ENCODE measurements around the gene GDPD4.

DNA sequence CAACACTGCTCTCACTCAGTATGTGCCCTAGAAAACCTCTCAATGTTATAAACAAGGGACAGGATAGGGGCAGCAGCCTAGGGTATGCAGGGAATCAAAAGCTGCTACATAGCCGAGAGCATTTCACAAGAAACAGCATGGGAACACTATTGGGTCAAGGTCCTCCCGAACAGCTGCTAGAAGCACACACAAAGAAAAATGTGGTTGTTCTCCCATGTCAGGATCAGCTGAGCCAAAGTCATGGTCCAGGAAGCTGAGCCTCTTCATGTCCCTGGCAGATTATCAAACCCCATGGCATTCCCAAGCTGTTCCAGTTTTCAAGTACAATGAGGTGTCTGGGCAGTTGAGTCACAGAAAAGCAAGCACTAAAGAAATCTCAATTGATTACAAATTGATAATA lies 21.0 kb upstream of the GDPD4 start:
- TF ChIP-seq, protein P1, sequence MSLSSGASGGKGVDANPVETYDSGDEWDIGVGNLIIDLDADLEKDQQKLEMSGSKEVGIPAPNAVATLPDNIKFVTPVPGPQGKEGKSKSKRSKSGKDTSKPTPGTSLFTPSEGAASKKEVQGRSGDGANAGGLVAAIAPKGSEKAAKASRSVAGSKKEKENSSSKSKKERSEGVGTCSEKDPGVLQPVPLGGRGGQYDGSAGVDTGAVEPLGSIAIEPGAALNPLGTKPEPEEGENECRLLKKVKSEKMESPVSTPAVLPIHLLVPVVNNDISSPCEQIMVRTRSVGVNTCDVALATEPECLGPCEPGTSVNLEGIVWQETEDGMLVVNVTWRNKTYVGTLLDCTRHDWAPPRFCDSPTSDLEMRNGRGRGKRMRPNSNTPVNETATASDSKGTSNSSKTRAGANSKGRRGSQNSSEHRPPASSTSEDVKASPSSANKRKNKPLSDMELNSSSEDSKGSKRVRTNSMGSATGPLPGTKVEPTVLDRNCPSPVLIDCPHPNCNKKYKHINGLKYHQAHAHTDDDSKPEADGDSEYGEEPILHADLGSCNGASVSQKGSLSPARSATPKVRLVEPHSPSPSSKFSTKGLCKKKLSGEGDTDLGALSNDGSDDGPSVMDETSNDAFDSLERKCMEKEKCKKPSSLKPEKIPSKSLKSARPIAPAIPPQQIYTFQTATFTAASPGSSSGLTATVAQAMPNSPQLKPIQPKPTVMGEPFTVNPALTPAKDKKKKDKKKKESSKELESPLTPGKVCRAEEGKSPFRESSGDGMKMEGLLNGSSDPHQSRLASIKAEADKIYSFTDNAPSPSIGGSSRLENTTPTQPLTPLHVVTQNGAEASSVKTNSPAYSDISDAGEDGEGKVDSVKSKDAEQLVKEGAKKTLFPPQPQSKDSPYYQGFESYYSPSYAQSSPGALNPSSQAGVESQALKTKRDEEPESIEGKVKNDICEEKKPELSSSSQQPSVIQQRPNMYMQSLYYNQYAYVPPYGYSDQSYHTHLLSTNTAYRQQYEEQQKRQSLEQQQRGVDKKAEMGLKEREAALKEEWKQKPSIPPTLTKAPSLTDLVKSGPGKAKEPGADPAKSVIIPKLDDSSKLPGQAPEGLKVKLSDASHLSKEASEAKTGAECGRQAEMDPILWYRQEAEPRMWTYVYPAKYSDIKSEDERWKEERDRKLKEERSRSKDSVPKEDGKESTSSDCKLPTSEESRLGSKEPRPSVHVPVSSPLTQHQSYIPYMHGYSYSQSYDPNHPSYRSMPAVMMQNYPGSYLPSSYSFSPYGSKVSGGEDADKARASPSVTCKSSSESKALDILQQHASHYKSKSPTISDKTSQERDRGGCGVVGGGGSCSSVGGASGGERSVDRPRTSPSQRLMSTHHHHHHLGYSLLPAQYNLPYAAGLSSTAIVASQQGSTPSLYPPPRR (CRISPR knock-in tag; IDR thresholded peaks at IDR 0.05; ENCODE audit: borderline replicate concordance), result no peak
- no peak for TF ChIP-seq ZNF12 (CRISPR knock-in tag; IDR thresholded peaks at IDR 0.05)
- no peak for TF ChIP-seq FOS (IDR thresholded peaks at IDR 0.05; ENCODE audit: extremely low read depth, insufficient read length)
- no peak for TF ChIP-seq EZH2 (IDR thresholded peaks at IDR 0.05; ENCODE audit: borderline replicate concordance, low read depth, low read length)
- no peak for TF ChIP-seq DMBX1 (CRISPR knock-in tag; IDR thresholded peaks at IDR 0.05; ENCODE audit: borderline replicate concordance)
- TF ChIP-seq ZFP30 (CRISPR knock-in tag; IDR thresholded peaks at IDR 0.05; ENCODE audit: borderline replicate concordance), result no peak
- no peak for TF ChIP-seq TOE1 (IDR thresholded peaks at IDR 0.05; ENCODE audit: borderline replicate concordance)
- TF ChIP-seq TOE1 (CRISPR knock-in tag; IDR thresholded peaks at IDR 0.05; ENCODE audit: borderline replicate concordance, low read depth), result no peak
- TF ChIP-seq SRF (CRISPR knock-in tag; IDR thresholded peaks at IDR 0.05), result no peak
- TF ChIP-seq CTBP1 (IDR thresholded peaks at IDR 0.05; ENCODE audit: borderline replicate concordance), result no peak
- TF ChIP-seq, protein P2, sequence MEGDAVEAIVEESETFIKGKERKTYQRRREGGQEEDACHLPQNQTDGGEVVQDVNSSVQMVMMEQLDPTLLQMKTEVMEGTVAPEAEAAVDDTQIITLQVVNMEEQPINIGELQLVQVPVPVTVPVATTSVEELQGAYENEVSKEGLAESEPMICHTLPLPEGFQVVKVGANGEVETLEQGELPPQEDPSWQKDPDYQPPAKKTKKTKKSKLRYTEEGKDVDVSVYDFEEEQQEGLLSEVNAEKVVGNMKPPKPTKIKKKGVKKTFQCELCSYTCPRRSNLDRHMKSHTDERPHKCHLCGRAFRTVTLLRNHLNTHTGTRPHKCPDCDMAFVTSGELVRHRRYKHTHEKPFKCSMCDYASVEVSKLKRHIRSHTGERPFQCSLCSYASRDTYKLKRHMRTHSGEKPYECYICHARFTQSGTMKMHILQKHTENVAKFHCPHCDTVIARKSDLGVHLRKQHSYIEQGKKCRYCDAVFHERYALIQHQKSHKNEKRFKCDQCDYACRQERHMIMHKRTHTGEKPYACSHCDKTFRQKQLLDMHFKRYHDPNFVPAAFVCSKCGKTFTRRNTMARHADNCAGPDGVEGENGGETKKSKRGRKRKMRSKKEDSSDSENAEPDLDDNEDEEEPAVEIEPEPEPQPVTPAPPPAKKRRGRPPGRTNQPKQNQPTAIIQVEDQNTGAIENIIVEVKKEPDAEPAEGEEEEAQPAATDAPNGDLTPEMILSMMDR (IDR thresholded peaks at IDR 0.05 in 2 of 3, conservative IDR thresholded peaks at IDR 0.05 in 1 of 3; ENCODE audit: insufficient read depth in 2 of 3, low read depth in 1 of 3, low read length in 3 of 3), result no peak
- TF ChIP-seq SREBF2 (CRISPR knock-in tag; IDR thresholded peaks at IDR 0.05), result no peak
